Right renal pelvis (tissue), 4 donors: ENCODE measurements around the gene CCDC59. TPM values are rescaled to one million over a fixed set of nuclear protein-coding genes. Genes with fewer than 3 reads are reported as not detected.
A peak's percentile ranks its signal among the peaks of the same experiment; 100 is the strongest.
"Not testable (repeated sequence)": the region's sequence is repeated elsewhere in the genome, so short reads cannot be mapped to it uniquely, and the experiment has no call there.

ENCODE experiments used
- DNase-seq, 4 donors: peaks; one replicate each; pipeline ENCODE4 v3.0.0-alpha.2; 2013; ENCODE audit warnings: low read depth in 4 of 4, low spot score in 3 of 4, missing footprints in 1 of 4
- polyA plus RNA-seq, 4 donors: library from polyadenylated mRNA; unstranded; fragments of 120-200 nt; gene quantifications; one replicate each; pipeline ENCODE4 v1.2.1, GENCODE V29; 2013; ENCODE audit not compliant: insufficient read length in 4 of 4

CCDC59 gene, protein sequence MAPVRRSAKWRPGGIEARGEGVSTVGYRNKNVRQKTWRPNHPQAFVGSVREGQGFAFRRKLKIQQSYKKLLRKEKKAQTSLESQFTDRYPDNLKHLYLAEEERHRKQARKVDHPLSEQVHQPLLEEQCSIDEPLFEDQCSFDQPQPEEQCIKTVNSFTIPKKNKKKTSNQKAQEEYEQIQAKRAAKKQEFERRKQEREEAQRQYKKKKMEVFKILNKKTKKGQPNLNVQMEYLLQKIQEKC
- polyA plus RNA-seq: 10 to 100 TPM; 51.4 to 65.5 (median 54.5) TPM

- DNase-seq: peak; percentile 95 to 99 (median 96)
These were observed at the start of gene CCDC59, which contains the start of gene METTL25 for GRCh38 chr12:82358200-82359114. TSS of gene CCDC59 (minus strand) at chr12:82358387. CDS start at chr12:82358376, 11 bp downstream. TSS of gene METTL25 (plus strand) at chr12:82358529. CDS start at chr12:82358566, 37 bp downstream.

GRCh38 chr12:82407481-82407880 lies 49.3 kb upstream of the CCDC59 start:
- no peak for DNase-seq

DNA sequence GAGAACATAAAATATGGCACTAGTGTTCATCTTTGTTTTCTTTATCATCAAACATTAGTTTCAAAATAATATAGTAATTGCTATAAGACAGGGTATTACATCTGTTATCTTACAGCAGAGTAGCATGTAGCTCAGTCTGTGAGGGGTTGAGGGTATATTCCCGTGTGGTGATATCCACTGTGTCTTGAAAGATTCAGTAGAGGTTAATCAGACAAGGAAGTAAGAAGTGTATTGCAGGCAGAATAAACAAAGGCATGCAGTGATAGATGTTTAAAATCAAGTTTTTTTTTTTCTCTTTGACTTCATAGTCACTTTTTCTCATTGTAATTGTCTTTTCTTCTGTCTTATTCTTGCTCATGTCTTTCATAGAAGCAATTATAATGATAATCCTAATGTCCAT lies 48.5 kb upstream of the CCDC59 start:
- no peak for DNase-seq

DNA sequence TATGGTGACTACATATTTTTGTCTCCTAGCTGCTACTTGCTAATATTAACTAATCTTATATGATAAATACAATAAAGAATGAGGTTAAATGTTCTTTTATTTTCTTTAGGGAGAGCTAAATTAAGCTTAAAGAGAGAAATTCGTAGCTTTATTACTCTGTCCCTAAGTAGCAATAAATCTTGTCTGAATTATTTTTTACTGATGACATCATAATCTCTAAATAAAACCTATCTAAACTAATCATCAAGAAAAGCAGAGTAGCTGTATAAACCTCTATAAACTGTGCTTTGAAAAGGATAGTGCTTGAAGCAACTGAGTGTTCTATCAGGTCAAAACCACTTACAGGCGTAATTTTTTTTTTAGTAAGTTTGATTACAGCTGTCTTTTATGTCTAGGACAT lies 42.6 kb upstream of the CCDC59 start:
- no peak for DNase-seq

DNA sequence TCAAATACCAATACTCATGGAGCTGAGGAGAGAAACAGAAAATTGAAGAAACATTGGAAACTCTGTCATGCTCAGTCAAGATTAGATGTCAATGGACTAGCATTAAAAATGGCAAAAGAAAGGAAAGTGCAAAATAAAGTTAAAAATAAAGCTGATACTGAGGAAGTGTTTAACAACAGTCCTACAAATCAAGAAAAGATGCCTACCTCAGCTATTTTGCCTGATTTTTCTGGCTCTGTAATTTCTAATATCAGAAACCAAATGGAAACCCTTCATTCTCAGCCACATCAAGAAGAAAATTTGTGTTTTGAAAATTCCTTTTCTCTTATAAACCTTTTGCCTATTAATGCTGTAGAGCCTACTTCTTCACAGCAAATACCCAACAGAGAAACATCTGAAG lies 40.7 kb upstream of the CCDC59 start:
- no peak for DNase-seq

DNA sequence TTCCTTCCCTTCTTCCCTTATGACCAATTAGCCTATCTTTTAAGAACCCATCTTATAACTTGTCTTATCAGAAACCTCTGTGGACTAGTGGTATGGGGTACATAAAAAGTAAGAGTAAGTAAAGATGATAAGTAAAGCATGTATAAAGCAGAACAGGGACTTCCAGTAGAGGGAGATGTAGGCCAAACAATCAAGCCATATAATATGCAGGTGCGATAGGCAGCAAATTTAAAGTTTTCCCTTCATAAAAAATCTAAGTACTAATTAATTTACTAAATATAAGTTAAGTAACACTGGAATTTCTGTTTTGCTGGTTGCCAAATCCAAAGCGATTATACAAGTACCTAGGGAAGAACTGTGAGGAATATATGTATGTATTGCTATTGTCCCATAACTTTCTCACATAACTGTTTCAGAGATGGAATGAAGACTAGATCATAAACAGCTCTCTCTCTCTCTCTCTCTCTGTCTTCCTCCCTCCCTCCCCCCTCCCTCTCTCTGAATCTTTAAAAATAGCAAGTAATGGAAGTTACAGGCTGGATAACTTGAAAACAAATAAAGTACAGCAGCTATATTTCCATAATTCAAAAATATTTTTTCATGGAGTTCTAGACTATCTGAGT lies 25.9 kb upstream of the CCDC59 start:
- peak in 1 of 4 donors; percentile 3 for DNase-seq

DNA sequence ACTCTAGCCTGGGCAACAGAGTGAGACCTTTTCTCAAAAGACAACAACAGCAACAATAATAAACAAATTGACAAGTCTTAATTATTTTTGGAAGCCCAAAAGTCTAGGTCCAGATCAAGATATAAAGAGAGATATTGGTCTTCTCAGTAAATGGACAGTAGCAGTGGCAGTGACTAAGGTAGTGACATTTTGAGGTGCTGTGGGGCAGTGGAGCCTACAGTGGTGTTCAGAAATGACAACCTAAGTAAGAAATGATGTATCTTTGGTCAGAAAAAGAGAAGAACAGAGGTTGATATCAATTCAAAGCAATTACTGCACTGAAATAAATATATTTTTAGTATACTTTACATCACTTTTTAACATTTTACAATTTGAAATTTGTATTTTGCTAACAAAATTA lies 20.8 kb upstream of the CCDC59 start:
- no peak for DNase-seq

DNA sequence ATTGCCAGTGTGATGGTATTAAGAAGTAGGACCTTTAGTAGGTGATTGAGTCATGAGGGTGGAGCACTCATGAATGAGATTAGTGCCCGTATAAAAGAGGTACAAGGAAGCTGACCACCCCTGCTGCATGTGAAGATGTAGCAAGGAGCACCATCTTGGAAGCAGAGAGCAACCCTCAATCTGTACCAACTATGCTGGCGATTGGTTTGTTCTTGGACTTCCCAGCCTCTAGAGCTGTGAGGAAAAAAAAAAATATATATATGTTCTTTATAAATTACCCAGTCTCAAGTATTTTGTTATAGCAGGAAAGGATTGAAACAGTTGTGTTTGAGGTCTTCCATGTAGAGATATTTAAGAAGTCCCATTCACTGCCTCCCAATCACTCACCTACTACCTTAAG lies 17.0 kb upstream of the CCDC59 start:
- no peak for DNase-seq

GRCh38 chr12:82366197-82366596 lies 8.0 kb upstream of the CCDC59 start:
- DNase-seq: no peak

GRCh38 chr12:82363990-82364389 lies 5.8 kb upstream of the CCDC59 start:
- no peak for DNase-seq

DNA sequence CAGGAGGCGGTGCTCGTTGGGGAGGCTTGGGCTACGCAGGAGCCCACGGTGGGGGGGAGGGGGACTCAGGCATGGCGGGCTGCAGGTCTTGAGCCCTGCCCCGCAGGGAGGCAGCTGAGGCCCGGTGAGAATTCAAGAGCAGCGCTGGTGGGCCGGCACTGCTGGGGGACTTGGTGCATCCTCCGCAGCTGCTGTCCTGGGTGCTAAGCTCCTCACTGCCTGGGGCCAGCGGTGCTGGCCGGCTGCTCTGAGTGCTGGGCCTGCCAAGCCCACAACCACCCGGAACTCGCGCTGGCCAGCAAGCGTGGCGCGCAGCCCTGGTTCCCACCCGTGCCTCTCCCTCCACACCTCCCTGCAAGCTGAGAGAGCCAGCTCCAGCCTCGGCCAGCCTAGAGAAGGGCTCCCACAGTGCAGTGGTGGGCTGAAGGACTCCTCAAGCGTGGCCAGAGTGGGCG lies 3.3 kb upstream of the CCDC59 start:
- no peak for DNase-seq

- not testable (repeated sequence) for DNase-seq
These were observed 2.6 kb upstream of the CCDC59 start for GRCh38 chr12:82360834-82361233.

GRCh38 chr12:82359115-82359478 lies 910 bp upstream of the CCDC59 start:
- DNase-seq: peak in 1 of 4 donors; percentile 25

GRCh38 chr12:82357845-82358199 lies 365 bp downstream of the CCDC59 start:
- DNase-seq: no peak

DNA sequence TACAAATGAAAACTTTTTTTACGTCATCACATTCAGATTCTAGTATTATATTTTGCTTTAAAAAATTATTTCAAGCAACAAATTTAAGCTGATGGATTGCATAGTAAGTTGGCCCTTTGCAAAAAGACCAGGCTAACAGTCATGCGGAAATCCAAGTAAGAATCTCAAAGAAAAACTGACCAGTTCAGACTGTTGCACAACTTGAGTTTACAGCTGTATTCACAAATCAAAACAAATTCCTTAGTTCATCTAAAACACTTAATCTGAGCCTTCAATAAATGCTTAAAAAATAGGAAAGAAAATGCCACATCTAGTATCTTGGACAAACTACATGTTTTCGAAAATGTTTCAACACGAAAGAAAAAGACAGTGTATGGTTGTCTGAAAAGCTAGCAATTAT lies 847 bp downstream of the CCDC59 start:
- no peak for DNase-seq

GRCh38 chr12:82351390-82351789 lies 6.8 kb downstream of the CCDC59 start:
- no peak for DNase-seq

GRCh38 chr12:82350161-82350560 lies 8.0 kb downstream of the CCDC59 start:
- DNase-seq: no peak

DNA sequence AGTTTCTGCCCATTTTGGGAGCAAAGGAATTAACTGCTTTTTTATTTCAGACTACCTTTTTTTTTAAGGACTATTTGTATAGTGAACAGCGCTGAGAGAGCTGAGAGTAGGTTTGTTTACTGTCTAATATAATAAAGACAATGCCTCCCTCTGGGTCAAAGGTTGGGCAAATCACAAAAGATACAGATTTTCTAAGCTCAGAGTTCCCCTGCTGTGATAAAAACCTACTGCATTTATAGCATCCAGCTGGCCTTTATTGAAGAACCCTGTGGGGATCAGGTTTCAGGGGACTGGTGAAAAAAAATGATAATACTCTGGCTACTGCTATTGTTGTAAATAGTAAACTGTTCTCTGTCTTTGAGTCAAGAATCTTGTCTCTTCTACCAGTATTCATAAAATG lies 28.7 kb downstream of the CCDC59 start:
- no peak for DNase-seq

DNA sequence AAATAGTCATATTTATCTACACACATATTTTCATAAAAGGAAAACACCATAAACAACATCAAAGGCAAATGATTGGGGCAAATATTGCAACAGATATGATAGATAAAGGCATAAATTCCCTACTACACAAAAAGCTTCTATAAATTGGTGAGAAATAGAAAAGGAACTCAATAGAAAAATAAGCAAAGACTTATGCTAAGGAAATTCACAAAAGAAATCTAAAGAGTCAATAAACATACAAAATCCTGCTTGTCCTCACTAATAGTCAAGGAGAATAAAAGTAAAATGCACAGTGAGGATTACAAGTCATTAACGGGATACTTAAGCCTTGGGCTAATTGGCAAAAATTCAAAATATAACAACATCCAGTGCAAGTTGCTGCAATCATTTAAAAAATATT lies 30.3 kb downstream of the CCDC59 start:
- no peak for DNase-seq

DNA sequence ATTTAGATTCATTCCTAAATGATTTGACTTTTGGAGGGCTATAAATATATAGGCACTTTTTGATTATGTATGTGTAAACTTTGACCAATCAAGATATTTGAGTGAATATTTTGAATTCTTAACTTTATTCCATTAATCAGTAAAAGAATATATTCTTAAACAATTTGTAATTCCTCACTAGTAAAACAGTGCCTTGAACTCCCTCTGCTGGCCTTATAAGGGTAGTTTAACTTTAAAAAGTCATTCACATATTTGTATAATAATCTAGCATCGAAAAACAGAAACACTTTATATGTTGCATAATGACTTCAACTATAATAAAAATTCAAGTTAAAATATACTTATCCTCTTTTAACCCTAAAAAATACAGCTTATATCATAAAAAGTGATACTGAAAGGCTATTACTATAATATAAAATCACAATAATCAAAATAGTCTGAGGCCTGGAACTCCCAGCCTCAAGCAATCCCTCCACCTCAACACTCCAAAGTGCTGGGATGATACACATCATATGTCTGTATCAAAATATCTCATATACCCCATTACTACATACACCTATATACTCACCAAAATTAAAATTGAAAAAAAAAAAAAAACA lies 31.2 kb downstream of the CCDC59 start:
- DNase-seq: peak in 2 of 4 donors; percentile 3 to 5
